ENCODE results near the gene KLHL14.

DNA sequence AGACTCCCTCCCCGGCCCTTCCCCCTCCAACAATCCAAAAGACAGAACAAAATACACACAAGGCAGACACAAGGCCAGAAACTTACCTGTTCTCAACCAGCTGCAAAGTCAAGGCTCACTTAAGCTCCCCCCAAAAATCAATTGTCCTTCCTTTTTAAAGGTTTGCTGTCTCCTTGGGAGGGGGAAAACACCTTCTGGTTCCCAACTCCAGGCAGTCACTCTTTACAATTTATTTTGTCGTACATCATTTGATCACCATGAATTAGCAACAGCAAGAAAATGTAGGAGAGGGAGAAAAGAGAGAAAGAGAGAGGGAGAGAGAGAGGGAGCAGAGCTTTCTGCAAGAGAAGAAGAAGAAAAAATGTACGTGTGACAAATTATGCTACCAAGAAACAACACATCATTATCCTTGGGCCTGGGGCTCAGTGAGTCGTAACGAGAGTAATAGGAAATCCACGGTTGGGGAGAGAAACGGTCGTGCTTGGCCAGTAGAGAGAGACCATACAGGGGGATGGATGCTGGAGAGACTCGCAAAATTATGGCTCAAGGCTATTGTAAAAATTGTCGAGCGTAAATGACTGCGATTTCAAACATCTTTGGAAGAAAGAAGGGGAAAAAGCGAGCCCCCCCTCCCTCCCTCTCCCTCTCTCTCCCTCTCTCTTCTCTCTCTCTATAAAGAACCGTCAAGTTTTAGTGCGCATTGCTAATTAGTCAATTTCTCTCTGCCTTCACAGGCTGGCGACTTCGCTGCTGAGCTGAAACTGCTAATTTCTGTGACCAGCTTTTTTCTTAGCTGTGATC is at the start of gene KLHL14:
- TF ChIP-seq TAF1 (IDR thresholded peaks at IDR 0.05; ENCODE audit: borderline replicate concordance, insufficient read depth, low read length) = no peak
- TF ChIP-seq POLR2AphosphoS5 (IDR thresholded peaks at IDR 0.05; ENCODE audit: low read depth, low read length) = no peak
- TF ChIP-seq SIN3A (IDR thresholded peaks at IDR 0.05; ENCODE audit: borderline replicate concordance, insufficient read depth, low read length) = no peak

Measured in PFSK-1 (cell line).